ENCODE measurements around the gene RESP18. TPM values are rescaled to one million over a fixed set of nuclear protein-coding genes. Genes with fewer than 3 reads are reported as not detected.
A peak's percentile ranks its signal among the peaks of the same experiment; 100 is the strongest.
"Not testable (repeated sequence)": the region's sequence is repeated elsewhere in the genome, so short reads cannot be mapped to it uniquely, and the experiment has no call there.

Gene RESP18
- total RNA-seq, 1 experiment from 2014 or later, result not detected

- no peak for DNase-seq (ENCODE audit: low spot score)
- in situ Hi-C loops (cut with HindIII; ENCODE audit: low sequenced_read_pairs), result no loop called here
These were observed 36.4 kb downstream of the RESP18 start for GRCh38 chr2:219296142-219296541.

DNA sequence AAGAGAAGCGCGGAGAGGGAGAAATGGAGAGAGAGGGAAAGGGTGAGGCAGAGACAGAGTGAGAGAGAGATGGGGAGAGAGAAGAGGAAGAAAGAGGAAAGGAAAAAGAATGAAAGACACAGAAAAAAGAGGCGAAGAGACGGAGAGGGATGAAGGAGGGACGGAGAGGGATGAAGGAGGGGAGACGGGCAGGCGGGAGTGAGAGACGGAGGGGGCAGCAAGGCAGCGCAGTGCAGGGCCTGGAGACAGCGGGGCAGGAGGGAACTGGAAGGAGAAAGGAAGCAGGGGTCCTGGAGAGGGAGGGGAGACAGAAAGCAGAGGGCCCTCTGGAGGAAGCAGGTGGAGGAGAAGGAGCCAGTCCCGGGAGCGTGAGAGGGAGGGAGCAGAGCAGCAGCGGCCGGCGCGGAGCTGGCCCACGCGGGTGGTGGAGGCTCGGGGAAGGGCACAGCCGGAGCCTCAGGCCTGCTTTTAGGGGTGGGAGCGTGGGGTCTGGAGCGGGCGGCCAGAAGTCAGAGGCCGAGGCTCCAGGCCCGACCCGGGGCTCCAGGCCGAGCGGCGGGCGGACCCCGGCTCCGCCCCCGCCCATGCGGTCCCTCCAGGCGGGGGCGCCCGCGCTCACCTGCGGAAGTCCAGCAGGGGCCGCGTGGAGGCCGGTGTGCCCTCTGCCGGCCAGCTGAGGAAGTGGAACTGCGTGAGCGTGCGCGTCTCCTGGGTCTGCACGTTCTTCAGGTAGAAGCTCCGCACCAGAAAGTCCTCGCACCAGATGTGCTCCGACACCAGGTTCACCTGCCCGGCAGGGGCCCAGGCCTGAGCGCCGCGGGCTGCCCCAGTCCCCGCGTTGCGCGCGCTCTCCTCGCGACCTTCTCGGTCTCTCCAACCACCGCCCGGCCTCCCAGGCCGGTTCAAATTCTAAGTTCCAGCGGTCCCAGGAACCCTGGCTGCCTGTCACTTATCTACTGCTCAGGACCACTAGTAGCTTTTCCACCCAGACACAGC lies 37.9 kb downstream of the RESP18 start:
- in situ Hi-C loops (cut with HindIII; ENCODE audit: low sequenced_read_pairs), result no loop called here
- DNase-seq (ENCODE audit: low spot score), result peak; percentile 86

GRCh38 chr2:219293736-219294231 lies 38.8 kb downstream of the RESP18 start:
- in situ Hi-C loops (cut with HindIII; ENCODE audit: low sequenced_read_pairs), result no loop called here
- DNase-seq (ENCODE audit: low spot score), result no peak

DNA sequence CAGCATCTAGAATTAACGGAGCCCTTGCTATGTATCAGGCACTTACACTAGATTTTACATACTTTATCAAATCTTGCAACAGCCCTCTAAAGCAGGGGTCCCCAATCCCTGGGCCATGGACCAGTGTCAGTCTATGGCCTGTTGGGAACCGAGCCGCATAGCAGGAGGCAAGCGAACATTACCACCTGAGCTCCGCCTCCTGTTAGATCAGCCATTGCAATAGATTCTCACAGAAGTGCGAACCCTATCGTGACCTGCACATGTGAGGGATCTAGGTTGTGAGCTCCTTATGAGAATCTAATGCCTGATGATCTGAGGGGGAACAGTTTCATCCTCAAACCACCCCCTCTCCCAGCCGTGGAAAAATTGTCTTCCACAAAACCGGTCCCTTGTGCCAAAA lies 39.9 kb downstream of the RESP18 start:
- DNase-seq (ENCODE audit: low spot score), result no peak
- in situ Hi-C loops (cut with HindIII; ENCODE audit: low sequenced_read_pairs), result no loop called here

GRCh38 chr2:219291910-219292490 lies 40.5 kb downstream of the RESP18 start:
- no peak for DNase-seq (ENCODE audit: low spot score)
- in situ Hi-C loops (cut with HindIII; ENCODE audit: low sequenced_read_pairs), result no loop called here

- DNase-seq (ENCODE audit: low spot score), result no peak
- in situ Hi-C loops (cut with HindIII; ENCODE audit: low sequenced_read_pairs), result no loop called here
These were observed 41.1 kb downstream of the RESP18 start for GRCh38 chr2:219291394-219291793.

DNA sequence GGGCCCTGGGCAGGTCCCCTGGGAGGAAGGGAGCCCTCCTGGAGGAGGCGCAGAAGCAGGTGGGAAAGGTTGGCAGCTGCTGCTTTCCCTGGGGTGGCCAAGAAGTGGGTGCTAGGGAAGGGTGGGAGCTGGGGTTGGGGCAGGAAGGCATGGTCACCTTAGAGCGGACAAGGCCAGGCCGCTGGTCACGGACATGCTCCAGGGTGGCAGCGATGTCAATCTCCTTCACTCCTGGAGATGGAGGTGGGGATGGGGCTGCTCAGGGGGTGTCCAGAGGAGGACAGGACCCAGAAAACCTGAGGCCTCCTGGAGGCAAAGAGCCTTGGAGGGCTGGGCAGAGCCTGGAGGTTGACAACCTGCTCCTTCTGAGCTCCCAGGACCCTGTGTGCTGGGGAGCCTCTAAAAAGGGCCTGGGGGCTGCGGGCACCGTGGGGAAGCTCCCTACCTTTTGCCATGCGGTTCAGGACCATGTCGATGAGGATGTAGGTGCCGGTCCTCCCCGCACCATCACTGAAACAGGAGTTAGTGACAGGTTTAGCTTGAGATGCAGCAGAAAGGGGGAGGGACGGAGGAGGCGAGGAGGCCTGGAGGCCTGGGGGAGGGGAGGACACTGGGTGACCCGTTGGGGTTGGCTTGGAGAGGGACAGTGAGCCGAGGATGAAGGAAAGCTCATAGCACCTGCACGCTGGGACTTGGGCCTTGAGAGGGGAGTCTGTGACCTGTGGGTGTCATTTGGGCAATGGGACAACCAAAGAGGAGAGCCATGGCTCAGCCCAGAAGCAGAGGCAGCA lies 42.0 kb downstream of the RESP18 start:
- in situ Hi-C loops (cut with HindIII; ENCODE audit: low sequenced_read_pairs), result no loop called here
- no peak for DNase-seq (ENCODE audit: low spot score)

GRCh38 chr2:219289537-219290361 lies 42.8 kb downstream of the RESP18 start:
- in situ Hi-C loops (cut with HindIII; ENCODE audit: low sequenced_read_pairs), result no loop called here

GRCh38 chr2:219289195-219289536 lies 43.4 kb downstream of the RESP18 start:
- in situ Hi-C loops (cut with HindIII; ENCODE audit: low sequenced_read_pairs), result no loop called here
- DNase-seq (ENCODE audit: low spot score), result no peak

More at GRCh38 chr2:219289537-219290361, 42.8 kb downstream of the RESP18 start:
- DNase-seq (ENCODE audit: low spot score), result no peak

- DNase-seq (ENCODE audit: low spot score), result no peak
- in situ Hi-C loops (cut with HindIII; ENCODE audit: low sequenced_read_pairs), result no loop called here
These were observed 44.8 kb downstream of the RESP18 start for GRCh38 chr2:219287580-219288265.

DNA sequence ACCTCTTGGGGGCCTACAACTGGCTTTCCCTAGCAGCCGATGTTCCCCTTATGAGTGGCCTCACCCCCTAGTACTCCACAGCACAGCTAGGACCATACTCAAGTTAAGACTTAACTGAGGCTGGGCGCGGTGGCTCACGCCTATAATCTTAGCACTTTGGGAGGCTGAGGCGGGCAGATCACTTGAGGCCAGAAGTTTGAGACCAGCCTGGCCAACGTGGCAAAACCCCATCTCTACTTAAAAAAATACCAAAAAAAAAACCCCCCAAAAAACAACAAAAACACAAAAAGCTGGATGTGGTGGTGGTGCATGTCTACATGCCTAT lies 45.5 kb downstream of the RESP18 start:
- in situ Hi-C loops (cut with HindIII; ENCODE audit: low sequenced_read_pairs); DNase-seq (ENCODE audit: low spot score): not testable (repeated sequence)

DNA sequence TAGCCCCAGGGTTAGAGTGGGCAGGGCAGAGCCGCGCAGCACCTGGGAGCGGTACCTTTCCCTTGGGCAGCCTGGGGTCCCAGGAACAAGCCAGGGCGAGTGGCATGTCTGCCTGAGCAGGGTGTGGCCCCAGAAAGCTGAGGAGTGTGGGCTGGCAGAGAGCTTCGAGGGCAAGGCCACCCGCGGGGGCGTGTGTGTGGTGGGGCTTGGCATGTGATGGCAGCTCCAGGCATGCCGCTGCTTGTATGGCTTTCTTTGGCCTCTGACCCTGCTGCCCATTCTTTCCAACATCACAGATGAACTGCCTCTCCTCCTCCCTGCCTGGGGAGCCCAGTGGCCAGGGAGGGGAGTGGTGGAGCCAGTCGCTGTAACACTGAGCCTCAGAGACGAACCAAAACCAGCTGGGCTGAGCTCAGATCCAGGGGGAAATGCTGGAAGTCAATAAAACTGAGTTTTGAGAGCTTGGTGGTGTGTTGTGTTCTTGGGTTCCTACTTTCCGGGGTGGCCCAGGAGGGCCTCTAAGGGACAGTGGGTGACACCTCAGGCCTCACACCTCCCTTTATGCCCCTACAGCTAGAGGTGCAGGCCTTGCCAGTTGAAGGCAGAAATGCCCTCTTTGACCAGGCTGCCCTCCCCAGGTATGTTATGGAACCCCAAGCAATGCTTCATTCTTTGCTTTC lies 46.0 kb downstream of the RESP18 start:
- no peak for DNase-seq (ENCODE audit: low spot score)
- in situ Hi-C loops (cut with HindIII; ENCODE audit: low sequenced_read_pairs), result no loop called here

- DNase-seq (ENCODE audit: low spot score), result peak; percentile 87
- in situ Hi-C loops (cut with HindIII; ENCODE audit: low sequenced_read_pairs), result no loop called here
These were observed 46.6 kb downstream of the RESP18 start for GRCh38 chr2:219285894-219286425.

DNA sequence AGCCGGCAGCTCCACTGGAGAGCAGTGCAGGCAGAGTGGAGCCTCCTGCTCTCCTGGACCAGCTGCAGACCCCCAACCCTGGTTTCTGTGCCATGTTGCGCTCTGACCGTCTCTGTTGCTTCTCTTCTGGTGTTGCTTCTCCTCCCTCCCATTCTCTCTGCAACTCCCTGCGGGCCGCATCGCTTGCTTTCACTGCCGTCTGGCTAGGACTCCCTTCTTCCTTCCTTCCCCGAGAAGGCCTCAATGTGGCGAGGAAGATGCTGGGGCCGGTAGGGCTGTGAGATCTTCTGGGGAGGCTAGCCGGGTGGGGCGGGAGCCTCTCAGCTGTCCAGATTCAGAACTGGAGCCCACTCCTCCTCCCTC lies 47.2 kb downstream of the RESP18 start:
- in situ Hi-C loops (cut with HindIII; ENCODE audit: low sequenced_read_pairs), result no loop called here
- DNase-seq (ENCODE audit: low spot score), result no peak

GRCh38 chr2:219284501-219285372 lies 47.8 kb downstream of the RESP18 start:
- in situ Hi-C loops (cut with HindIII; ENCODE audit: low sequenced_read_pairs), result no loop called here
- no peak for DNase-seq (ENCODE audit: low spot score)

- in situ Hi-C loops (cut with HindIII; ENCODE audit: low sequenced_read_pairs), result no loop called here
- DNase-seq (ENCODE audit: low spot score), result no peak
These were observed 49.5 kb downstream of the RESP18 start for GRCh38 chr2:219282943-219283581.

Measured in G401 (cell line).